Left lobe of liver (tissue), 2 donors: ENCODE data around the gene BTBD2. TPM values are rescaled to one million over a fixed set of nuclear protein-coding genes. Genes with fewer than 3 reads are reported as not detected.

ENCODE experiments used
- ATAC-seq: fragments of 200-7000 bp; cut with Tn5 transposase; one replicate; pipeline ENCODE4 v1.9.1; 2020; ENCODE audit warnings: mild to moderate bottlenecking, moderate library complexity
- DNase-seq: peaks from one replicate; pipeline ENCODE4 v3.0.0-alpha.2; 2020; ENCODE audit warnings: low spot score
- total RNA-seq: library from RNA; stranded (reverse); gene quantifications from one replicate; pipeline ENCODE4 v1.2.1, GENCODE V29; 2021
- donor health status: DM: no; HTN: no; CAD: no; lungs with moderate emphysema.
- donor health status: DM: no; HTN: yes; CAD: no.

Gene BTBD2
- total RNA-seq, 1 donor from 2014 or later: 25.9 TPM

DNA sequence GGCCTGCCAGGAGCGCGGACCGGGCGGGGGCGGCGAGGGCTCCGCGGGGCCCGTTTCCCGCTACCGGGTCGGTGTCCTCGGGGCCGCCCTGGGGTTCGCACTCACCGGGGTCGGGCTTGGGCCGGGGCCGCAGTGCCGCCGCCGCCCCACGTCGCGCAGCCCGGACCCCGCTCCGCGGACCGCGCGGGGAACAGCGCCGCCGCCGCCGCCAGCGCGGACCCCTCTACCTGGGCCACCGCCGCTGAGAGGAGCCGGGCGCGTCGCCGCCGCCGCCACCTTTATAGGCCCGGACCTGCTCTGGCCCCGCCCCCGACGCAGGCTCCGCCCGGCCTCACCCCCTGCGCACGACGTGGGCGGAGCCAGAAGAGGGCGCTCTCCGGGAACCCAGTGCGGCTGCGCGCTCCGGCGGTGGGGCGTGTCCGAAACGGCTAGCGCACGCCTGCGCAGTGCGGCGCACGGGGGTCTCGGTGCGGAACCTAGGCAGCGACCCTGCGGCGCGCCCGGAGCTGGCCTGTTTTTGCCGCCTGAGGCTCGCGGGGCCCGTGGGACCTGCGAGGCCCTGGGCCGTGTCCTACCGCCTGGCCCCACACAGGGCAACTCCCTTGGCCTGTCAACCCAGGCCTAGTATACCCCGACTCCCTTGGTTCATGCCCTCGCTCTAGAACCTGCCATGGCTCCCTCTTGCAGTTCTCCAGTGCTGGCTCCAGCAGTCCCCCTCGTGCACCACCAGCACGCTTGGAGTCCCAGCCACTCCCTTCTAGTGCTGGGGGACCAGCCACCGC lies 35.7 kb upstream of the BTBD2 start, which contains the start of gene MKNK2:
TSS of gene MKNK2 (minus strand) at position 254 of the 782 bp plus-strand sequence. CDS start 393 bp downstream, outside the sequence.
- ATAC-seq (peak; percentile 60), DNase-seq (peak; percentile 95)

DNA sequence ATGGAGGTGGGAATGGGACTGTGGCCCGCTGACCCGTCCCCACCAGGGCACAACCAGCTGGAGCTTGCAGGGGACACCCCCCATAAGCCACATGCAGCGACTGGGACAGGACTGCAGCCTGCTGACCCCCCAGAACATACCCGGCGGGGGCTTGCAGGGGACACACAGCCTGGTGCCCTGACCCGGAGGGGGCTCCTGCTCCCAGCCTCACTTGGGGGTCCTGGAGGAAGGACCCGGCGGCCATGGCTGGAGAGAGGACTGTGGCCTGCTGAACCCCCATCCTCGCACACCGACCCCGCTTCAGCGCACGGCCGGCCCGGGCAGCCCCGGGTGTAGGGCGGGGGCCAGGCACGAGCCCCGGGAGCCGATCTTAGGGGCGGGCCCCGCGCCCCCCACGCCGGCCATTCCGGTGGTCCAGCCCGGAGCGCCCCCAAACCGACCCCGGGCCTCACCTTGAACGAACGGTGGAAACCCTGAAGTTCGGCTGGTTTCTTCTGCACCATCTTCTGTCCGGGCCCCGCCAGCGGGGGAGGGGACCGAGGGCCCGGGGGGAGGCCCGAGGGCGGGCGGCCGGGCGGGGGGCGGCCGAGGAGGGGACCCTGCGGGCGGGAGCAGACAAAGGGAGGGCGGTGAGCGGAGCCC lies 35.0 kb upstream of the BTBD2 start:
- DNase-seq (no peak), ATAC-seq (peak; percentile 1)

DNA sequence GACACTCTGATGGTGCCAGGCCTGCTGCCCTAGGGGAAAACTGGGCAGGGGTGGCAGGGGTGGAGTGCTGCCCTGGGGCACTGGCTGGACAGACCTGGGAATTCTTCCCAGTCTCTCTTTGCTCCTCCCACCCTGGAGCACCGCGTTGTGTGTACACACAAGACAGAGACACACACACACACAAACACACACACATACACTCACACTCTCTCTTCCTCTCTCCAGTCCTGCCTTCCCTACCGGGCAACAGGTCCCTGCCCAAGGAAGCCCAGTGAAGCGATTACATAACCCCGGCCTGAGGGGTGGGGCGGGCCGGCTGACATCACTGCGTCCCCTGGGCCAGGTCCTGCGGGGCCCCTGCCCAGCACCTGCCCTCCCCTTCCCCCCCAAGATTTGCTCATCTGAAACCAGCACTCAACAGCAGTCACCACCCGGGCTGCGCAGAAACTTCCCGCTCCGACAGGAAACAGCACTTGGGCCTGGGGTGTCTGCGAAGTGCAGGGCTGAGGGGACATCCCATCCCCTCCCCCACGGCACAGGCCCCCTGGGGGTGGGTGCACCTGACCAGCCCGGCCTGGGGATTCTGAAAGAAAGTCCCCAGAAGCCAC lies 34.3 kb upstream of the BTBD2 start:
- ATAC-seq (peak; percentile 60), DNase-seq (peak; percentile 98)

DNA sequence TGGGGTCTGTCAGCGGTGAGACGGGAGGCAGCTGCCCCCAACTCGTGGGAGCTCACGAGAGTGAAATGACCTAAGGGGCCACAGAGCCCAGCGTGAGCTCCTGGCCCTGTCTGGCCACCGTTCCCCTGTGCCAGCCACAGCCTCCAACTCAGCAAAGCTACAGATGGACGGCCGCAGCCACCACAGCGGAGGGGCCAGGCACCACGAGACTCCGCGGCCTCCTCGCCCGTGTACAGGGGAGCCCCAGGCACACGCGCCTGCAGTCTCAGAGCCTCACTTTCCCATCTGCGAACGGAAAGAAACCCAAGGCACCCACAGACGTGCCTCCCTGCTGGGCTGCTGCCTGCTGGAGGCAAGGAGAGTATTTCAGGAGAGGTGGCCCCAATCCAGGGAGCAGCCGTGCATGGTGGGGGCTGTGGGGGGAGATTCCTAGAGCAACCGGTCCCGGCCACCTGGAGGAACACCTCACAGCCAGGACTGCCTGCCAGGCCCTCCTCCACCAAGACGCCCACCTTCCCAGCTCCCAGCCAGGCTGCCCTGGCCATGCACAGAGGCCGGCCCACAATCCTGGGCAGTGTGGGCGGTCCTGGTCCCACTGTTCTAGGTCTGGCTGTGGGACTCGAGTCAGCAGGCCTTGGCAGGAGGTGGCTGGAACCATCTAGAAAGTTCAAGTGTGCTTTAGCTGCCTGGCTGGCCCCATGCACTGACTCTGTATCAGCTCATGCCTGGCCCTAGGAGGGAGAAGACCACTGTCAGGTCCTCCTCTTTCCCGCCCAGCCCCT lies 33.6 kb upstream of the BTBD2 start:
- ATAC-seq (peak; percentile 1), DNase-seq (no peak)

DNA sequence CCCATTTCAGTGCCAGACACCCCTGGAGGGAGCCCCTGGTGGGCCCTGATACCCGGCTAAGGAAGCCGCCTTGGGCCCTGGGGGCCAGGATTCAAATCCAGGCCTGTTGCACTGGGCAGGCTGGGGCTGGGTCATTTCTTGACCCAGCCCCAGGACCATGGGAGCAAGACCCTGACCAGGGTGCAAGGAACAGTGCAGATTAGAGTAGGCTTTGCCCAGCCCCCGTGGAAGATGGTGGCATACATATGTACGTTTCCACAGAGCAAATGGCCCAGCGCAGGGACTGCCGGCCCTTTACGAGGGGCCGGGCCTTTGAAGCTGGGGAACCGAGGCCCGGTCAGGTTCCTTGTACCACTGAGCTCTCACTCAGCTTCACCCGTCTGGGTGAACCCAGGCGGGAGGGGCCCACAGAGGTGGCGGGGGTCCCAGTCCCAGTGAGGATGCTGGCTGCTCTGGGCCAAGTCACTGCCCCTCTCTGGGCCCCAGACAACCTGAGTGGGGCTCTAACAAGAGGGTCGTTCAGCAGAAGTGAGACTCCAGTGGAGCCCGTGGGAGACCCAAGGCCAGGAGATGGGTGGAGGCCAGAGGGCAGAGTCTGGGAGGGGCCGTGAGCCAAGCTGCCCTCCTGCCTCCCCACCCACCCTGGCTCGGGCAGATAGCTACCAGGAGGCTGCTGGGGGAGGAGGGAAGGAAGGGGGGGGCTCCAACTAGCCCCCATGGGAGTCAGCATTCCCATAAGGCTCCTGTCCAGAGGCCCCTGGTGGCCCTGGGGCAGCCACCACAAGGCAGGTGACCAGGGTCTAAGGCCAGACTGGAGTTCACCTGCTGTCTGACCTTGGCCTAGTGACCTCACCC lies 32.8 kb upstream of the BTBD2 start:
- DNase-seq: peak; percentile 65
- no peak for ATAC-seq

DNA sequence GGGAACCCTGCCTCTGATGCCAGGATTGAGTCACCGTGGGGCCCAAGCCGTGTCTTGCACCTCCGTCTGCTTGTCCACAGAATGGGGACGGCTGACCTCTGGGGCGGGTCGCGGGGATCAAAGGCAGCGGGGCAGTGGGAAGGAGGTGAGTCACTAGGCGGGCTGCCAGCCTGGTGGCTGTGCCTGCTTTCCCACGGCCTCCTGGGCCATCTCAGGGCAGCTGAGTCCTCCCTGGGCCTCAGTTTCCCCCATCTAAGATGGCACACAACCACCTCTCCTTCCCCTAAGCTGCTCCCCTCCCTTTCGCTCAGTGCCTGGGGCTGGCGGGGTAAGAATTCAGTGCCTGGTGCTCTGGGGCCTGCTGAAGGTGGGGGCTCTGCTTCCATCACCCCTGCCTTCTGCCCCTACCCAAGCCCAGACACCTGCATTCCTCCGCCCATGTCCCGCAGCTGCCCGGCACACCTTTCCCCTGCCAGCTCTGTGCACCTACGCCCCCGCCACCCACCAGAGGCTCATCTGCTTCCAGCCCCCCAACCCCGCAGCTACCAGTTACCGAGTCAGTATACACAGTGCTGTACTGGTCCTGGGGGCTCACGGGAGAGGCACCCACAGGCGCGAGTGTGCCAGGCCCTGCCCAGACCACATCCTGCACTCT lies 32.1 kb upstream of the BTBD2 start:
- ATAC-seq (no peak), DNase-seq (peak; percentile 82)

DNA sequence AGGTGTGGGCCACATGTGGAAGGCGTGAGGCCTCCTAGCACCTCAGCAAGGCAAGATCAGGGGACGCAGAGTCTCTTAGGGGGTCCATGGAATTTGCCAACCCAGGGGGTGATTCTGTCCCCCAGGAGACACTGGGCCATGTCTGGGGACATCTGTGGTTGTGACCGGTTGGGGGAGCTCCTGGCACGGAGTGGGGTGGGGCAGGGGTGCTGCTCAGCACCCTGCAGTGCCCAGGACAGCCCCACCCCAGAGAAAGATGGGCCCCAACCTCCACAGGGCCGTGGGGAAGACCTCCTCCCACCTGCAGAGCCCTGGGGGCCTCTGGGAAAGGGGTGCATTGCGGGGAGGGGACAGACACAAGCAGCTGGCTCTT lies 31.5 kb upstream of the BTBD2 start:
- DNase-seq (no peak), ATAC-seq (no peak)

DNA sequence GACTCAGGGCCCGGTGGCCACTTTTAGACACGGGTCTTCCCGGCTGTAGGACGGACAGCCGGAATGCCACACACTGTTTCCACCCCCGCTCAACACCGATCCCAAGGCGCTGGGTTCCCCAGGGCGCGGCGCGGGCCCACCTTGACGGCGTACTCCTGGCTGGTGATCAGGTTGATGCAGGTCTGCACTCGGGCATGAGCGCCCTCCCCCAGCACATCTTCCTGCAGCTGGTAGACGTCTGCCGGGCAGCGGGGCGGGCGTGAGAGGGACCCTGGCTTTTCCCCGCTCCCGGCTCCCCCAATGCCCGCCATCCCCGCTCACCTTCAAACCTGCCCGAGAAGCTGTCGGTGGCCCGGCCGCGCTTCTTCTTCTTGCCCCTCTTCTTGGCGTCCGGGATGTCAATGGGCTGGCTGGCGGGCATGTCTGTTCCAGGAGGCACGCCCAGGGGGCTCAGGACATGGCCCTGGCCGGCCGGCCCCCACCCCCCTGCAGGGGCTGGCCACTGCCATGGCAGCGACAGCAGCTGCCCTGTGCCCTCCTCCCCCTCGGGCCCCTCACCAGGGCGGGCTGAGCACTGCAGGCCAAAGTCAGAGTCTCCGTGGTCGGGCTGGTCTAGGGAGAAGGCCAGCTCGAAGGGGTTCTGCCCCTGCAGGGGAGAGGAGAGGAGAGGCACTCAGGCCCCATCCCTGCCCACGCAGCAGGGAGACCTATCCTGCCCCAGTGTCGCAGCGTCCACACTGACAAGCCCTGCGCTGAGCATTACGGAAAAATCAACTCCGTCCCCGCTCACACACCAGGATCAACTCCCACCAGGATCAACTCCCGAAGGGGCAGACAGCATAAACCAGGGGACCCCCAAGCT lies 30.8 kb upstream of the BTBD2 start:
- no peak for ATAC-seq
- no peak for DNase-seq

DNA sequence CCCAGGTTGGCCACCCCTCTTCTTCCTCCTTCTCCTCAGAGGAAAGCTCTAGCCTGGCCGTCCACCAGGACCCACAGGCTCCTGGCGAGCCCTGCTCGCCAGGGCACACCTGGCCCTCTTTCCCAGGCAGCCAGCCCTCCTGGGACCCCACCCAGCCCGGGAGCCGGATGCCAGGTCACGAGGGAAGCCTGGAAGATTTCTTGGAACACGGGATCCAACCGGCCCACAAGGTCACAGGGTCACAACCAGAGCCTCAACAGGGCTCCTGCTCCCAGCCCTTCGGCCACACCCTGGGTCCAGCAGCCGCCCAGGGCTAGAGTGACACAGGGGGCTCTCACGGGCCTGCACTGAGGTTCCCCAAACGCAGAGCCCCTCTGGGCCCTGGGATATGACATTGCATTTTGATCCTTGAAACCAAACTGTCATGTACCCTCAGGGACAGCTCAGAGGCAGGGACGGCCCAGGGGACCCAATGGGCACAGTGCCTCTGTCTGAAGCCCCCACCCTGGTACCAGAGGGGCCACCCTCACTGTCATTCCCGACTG lies 30.1 kb upstream of the BTBD2 start:
- no peak for ATAC-seq
- no peak for DNase-seq

DNA sequence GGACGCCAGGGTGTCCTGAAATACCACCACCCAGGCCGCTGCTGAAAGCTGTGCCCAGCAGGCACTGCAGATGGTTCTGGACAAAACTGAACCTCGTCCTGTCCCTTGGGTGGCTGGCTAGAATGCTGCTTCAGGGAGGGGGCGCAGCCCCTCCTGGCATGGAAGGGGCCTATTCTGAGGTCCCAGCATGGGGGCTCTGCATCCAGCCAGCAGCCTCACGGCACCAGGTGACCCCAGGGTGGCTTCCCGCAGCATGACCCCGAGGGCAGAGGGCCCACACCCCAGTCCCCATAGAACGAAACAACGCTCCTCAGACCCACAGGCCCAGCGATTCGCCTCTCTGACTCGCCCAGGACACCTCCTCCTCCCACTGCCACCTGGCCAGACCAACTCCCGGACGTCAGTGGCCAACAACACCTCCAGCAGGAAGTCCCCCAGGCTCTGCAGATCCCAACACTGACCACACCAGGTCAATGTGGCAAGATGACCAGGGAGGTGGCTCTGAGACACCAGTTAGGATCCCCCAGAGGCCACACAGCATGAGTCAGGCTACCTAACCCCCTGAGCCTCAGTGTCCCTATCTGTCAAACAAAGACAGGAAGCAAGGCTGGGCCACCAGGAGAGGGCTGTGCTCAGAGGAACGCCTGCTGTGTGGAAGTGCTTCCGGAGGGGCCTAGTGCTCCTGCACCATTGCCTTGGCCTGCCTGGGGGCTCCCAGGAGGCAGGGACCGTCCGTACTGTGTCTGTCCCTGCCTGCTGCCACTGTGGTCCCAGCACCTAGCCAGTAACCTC lies 29.4 kb upstream of the BTBD2 start:
- DNase-seq: no peak
- no peak for ATAC-seq

DNA sequence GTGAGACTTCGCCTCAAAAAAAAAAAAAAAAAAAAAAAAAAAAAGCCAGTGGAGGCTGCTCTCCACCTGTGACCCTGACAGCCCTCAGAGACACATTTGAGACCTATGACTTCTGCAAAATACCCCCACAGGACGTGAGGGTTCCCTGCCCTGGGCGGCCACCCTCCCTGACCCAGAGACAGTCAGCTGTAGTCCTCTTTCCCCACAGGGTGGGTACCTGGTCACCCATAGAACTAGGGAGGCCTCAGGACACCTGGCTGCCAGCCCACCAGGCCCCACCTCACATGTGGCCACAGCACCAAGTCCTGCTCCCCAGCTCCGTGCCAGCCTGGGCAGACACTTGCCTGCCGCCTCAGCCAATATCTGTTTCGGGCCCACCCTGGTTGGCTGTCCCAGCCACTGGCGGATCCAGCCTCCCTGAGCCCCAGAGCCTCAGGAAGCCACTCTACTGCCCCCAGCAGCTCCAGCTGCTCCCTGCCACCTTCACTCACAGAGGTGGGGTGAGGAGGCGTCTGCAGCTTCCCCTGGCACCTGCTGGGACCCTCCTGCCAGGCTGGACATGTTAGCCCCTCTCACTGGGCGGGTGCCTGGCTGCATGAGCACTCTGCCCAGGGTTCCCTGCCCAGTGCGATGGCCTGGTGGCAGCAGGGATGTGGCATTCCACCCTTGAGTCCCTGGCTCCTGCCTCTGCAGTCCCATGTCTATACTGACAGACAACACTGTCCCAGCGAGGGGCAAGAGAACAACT lies 28.6 kb upstream of the BTBD2 start:
- ATAC-seq (no peak), DNase-seq (no peak)

DNA sequence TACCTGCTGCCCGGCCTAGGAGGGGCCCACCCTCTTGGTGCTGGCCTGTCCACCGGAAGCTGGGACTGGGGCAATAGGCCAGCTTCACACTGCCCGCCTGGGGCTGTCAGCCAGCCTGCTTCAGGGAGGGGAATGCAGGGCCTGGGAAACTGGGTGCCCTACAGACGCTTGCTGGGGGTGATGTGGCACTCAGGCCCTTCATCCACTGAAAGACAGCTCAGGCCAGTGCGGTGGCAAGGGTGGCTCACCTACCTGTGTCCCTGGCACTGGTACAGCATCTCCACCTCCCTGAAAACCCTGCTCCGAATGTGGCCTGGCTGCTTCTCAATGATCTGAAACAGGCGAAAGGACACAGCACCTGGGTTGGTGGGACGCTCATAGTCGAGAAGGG lies 27.7 kb upstream of the BTBD2 start:
- ATAC-seq (peak; percentile 4), DNase-seq (peak; percentile 64)

DNA sequence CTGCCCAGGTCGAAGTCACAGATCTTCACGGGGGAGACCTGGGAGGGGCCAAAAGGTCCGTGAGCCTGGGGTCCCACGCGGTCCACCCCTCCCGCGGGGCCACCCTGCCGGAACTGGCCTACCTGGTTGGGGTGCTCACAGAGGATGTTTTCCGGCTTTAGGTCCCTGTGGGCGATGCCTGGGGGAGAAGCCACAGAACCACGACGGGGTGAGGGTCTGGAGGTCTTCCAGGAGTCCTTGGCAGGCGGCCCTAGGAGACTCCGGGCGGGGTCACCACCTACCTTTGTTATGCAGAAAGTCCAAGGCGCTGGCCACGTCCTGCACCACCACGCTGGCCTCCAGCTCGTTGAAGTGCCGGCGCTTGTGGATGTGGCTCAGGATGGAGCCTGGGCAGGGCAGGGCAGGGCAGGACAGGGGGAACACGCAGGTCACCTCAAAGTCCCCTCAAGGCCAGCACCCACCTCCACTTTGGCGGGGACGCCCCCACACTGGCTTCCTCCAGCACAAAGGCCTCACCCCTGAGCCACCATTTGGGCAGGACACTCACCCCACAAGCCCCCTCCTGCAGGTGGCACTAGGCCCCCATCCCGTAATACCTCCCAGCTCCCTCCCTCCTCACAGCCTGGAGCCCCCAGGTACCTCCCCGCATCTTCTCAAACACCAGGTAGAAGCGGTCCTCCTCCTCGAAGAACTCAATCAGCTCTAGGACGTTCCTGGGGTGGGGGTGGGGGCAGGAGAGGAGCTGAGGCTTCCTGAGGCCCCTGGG lies 27.2 kb upstream of the BTBD2 start:
- DNase-seq (peak; percentile 78), ATAC-seq (peak; percentile 31)

DNA sequence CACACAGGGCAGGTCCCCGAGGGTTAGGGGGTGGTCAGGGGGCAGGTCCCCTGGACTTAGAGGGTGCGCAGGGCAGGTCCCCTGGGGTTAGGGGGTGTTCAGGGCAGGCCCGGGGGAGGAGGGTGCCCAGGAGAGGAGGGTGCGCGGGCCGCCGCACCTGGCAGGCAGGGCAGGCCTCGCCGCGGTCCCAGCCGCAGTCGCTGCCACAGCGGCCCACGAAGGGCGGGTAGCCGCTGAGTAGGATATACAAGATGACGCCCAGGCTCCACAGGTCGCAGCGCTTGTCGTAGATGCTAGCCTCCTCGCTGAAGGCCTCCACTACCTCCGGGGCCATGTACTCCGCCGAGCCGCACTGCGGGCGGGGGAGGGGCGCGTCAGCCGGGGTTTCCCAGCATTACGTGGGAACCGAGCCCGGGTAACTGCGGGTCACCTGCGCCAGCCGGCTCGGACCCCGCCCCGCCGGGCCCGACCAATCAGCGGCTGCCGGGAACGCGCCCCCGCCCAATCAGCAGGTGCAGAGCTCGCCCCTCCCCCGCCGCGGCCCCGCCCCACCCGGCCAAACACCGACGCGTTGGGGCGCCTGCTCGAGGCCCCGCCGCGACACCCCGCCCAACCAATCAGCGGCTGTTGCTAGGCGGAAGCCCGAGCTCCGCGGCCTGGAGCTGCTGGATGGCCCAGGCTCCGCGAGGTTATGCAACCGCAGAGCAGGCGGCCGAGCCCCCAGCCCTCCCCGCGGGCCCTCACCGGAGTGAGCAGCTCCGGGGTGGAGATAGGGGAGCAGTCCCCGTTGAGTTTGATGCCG lies 26.4 kb upstream of the BTBD2 start:
- peak; percentile 80 for ATAC-seq

DNA sequence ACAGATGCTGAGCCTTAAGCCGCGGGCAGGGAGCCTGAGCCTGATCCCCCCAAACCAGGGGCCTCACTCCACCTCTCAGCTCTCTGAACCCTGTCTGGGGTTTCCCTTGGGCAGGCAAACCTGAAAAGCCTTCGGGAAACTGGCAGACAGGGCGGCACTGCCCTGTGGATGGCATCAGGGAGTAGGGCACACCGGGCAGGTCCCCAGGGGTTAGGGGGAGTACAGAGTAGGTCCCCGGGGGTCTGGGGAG lies 25.8 kb upstream of the BTBD2 start:
- ATAC-seq: no peak
- DNase-seq: no peak

More for the DNA sequence above, 26.4 kb upstream of the BTBD2 start:
- peak; percentile 99 for DNase-seq
